ENCODE results near the gene COPG1.

DNA sequence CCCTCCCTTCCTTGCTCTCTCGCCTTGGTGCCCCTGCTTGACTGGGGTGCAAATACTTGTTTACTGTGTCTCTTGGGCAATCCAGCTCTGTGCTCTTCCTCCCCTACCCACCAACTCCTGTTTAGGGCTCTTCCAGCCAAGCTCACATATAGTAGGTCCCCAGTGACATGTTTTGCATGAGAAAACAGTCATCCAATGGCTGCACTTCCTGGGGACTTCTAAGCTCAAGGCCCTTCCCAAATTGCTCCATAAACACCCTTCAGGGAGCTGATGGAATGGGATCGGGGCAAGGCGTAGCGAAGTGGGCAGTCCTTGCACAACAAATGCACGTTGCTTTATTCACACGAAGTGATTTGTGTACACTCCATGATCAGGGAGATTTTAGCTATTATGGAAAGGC lies 9.4 kb upstream of the COPG1 start:
- TF ChIP-seq, protein P1, sequence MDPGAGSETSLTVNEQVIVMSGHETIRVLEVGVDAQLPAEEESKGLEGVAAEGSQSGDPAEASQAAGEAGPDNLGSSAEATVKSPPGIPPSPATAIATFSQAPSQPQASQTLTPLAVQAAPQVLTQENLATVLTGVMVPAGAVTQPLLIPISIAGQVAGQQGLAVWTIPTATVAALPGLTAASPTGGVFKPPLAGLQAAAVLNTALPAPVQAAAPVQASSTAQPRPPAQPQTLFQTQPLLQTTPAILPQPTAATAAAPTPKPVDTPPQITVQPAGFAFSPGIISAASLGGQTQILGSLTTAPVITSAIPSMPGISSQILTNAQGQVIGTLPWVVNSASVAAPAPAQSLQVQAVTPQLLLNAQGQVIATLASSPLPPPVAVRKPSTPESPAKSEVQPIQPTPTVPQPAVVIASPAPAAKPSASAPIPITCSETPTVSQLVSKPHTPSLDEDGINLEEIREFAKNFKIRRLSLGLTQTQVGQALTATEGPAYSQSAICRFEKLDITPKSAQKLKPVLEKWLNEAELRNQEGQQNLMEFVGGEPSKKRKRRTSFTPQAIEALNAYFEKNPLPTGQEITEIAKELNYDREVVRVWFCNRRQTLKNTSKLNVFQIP (CRISPR knock-in tag; IDR thresholded peaks at IDR 0.05; ENCODE audit: borderline replicate concordance, low read depth): no peak
- TF ChIP-seq, protein P2, sequence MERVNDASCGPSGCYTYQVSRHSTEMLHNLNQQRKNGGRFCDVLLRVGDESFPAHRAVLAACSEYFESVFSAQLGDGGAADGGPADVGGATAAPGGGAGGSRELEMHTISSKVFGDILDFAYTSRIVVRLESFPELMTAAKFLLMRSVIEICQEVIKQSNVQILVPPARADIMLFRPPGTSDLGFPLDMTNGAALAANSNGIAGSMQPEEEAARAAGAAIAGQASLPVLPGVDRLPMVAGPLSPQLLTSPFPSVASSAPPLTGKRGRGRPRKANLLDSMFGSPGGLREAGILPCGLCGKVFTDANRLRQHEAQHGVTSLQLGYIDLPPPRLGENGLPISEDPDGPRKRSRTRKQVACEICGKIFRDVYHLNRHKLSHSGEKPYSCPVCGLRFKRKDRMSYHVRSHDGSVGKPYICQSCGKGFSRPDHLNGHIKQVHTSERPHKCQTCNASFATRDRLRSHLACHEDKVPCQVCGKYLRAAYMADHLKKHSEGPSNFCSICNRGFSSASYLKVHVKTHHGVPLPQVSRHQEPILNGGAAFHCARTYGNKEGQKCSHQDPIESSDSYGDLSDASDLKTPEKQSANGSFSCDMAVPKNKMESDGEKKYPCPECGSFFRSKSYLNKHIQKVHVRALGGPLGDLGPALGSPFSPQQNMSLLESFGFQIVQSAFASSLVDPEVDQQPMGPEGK (CRISPR knock-in tag; IDR thresholded peaks at IDR 0.05; ENCODE audit: borderline replicate concordance): no peak
- TF ChIP-seq, protein P3, sequence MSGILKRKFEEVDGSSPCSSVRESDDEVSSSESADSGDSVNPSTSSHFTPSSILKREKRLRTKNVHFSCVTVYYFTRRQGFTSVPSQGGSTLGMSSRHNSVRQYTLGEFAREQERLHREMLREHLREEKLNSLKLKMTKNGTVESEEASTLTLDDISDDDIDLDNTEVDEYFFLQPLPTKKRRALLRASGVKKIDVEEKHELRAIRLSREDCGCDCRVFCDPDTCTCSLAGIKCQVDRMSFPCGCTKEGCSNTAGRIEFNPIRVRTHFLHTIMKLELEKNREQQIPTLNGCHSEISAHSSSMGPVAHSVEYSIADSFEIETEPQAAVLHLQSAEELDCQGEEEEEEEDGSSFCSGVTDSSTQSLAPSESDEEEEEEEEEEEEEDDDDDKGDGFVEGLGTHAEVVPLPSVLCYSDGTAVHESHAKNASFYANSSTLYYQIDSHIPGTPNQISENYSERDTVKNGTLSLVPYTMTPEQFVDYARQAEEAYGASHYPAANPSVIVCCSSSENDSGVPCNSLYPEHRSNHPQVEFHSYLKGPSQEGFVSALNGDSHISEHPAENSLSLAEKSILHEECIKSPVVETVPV (CRISPR knock-in tag; IDR thresholded peaks at IDR 0.05): no peak
- TF ChIP-seq ZNF8 (CRISPR knock-in tag; IDR thresholded peaks at IDR 0.05) (no peak), ISL1 (CRISPR knock-in tag; IDR thresholded peaks at IDR 0.05) (no peak), ARNTL (CRISPR knock-in tag; IDR thresholded peaks at IDR 0.05; ENCODE audit: borderline replicate concordance, low read depth) (no peak), ZNF565 (CRISPR knock-in tag; conservative IDR thresholded peaks at IDR 0.05; ENCODE audit: low read depth) (no peak), PPARA (CRISPR knock-in tag; IDR thresholded peaks at IDR 0.05; ENCODE audit: borderline replicate concordance) (no peak), SNAI2 (CRISPR knock-in tag; IDR thresholded peaks at IDR 0.05) (no peak), ZFP30 (CRISPR knock-in tag; IDR thresholded peaks at IDR 0.05) (no peak), CSDC2 (CRISPR knock-in tag; IDR thresholded peaks at IDR 0.05) (no peak)
- TF ChIP-seq, protein P4, sequence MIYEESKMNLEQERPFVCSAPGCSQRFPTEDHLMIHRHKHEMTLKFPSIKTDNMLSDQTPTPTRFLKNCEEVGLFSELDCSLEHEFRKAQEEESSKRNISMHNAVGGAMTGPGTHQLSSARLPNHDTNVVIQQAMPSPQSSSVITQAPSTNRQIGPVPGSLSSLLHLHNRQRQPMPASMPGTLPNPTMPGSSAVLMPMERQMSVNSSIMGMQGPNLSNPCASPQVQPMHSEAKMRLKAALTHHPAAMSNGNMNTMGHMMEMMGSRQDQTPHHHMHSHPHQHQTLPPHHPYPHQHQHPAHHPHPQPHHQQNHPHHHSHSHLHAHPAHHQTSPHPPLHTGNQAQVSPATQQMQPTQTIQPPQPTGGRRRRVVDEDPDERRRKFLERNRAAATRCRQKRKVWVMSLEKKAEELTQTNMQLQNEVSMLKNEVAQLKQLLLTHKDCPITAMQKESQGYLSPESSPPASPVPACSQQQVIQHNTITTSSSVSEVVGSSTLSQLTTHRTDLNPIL (CRISPR knock-in tag; IDR thresholded peaks at IDR 0.05; ENCODE audit: low read depth): no peak

Measured in SK-N-SH treated with all-trans-retinoic acid at 6 μM for 48 hours (cell line).